Astrocyte of the cerebellum (primary cell): ENCODE results near the gene PTK7.

Source experiments
- DNase-seq: peaks from one replicate; pipeline ENCODE4 v3.0.0-alpha.2; 2011; ENCODE audit warnings: low read depth
- H3K4me3 ChIP-seq: 2 replicates; pipeline ENCODE4 v1.5.1; 2011; ENCODE audit warnings: mild to moderate bottlenecking, low read depth, low read length, moderate library complexity
- in situ Hi-C: cut with HindIII; loops from 2 replicates; pipeline ENCODE4 v1.10.0; 2017; ENCODE audit warnings: low sequenced_read_pairs
- TF ChIP-seq, protein P1 (sequence below): IDR thresholded peaks from 2 replicates; pipeline ENCODE4 v1.5.1; 2012; ENCODE audit warnings: low read length, low read depth, moderate library complexity, mild to moderate bottlenecking; ENCODE audit errors: missing control alignments

PTK7 gene

GRCh38 chr6:43205849-43206248, 129.7 kb downstream of the PTK7 start:
- H3K4me3 ChIP-seq, result no peak overlapping the region
- DNase-seq, result no peak
- in situ Hi-C loops, result no loop called here
- TF ChIP-seq, protein P1, sequence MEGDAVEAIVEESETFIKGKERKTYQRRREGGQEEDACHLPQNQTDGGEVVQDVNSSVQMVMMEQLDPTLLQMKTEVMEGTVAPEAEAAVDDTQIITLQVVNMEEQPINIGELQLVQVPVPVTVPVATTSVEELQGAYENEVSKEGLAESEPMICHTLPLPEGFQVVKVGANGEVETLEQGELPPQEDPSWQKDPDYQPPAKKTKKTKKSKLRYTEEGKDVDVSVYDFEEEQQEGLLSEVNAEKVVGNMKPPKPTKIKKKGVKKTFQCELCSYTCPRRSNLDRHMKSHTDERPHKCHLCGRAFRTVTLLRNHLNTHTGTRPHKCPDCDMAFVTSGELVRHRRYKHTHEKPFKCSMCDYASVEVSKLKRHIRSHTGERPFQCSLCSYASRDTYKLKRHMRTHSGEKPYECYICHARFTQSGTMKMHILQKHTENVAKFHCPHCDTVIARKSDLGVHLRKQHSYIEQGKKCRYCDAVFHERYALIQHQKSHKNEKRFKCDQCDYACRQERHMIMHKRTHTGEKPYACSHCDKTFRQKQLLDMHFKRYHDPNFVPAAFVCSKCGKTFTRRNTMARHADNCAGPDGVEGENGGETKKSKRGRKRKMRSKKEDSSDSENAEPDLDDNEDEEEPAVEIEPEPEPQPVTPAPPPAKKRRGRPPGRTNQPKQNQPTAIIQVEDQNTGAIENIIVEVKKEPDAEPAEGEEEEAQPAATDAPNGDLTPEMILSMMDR, result no peak

- TF ChIP-seq, protein P1, result no peak
- H3K4me3 ChIP-seq, result no peak overlapping the region
- in situ Hi-C loops, result no loop called here
- no peak for DNase-seq
Measured at GRCh38 chr6:43207286-43207685, 131.2 kb downstream of the PTK7 start.
